Glutamatergic neuron (in vitro differentiated cells): ENCODE results near the gene NOP16. TPM values are rescaled to one million over a fixed set of nuclear protein-coding genes. Genes with fewer than 3 reads are reported as not detected.

Experiments used
- DNase-seq: peaks from one replicate; pipeline ENCODE4 v3.0.0; 2022
- H3K27ac Mint-ChIP-seq: one replicate; pipeline ENCODE4 v1.8.0; 2020; ENCODE audit warnings: mild to moderate bottlenecking, mixed read lengths, inconsistent platforms; ENCODE audit not compliant: unreplicated experiment
- H3K27me3 Mint-ChIP-seq: one replicate; pipeline ENCODE4 v1.8.0; 2020; ENCODE audit warnings: mild to moderate bottlenecking, moderate library complexity, mixed read lengths, inconsistent platforms; ENCODE audit not compliant: unreplicated experiment
- H3K36me3 Mint-ChIP-seq: one replicate; pipeline ENCODE4 v1.8.0; 2020; ENCODE audit warnings: mild to moderate bottlenecking, mixed read lengths, inconsistent platforms; ENCODE audit not compliant: unreplicated experiment
- H3K4me1 Mint-ChIP-seq: one replicate; pipeline ENCODE4 v1.8.0; 2020; ENCODE audit warnings: mild to moderate bottlenecking, low read depth, mixed read lengths, inconsistent platforms; ENCODE audit not compliant: unreplicated experiment
- H3K4me3 Mint-ChIP-seq: one replicate; pipeline ENCODE4 v1.8.0; 2020; ENCODE audit warnings: mild to moderate bottlenecking, mixed read lengths, inconsistent platforms; ENCODE audit not compliant: unreplicated experiment
- H3K9me3 Mint-ChIP-seq: one replicate; pipeline ENCODE4 v1.8.0; 2020; ENCODE audit warnings: mild to moderate bottlenecking, moderate library complexity, mixed read lengths, inconsistent platforms; ENCODE audit not compliant: unreplicated experiment
- total RNA-seq: library from RNA; stranded (reverse); fragmentation: NEBNext Ultra II Directional; extraction: Animal tissue kit (Norgen Biotek cat#: 25700); gene quantifications from one replicate; pipeline ENCODE4 v1.2.1, GENCODE V29; 2021; ENCODE audit not compliant: unreplicated experiment
- TF ChIP-seq, protein P1 (sequence below): fragments of 200-600 bp; sonication (generic); IDR thresholded peaks from one replicate; pipeline ENCODE4 v1.5.0; 2021; ENCODE audit not compliant: partially characterized antibody, unreplicated experiment

NOP16 gene
- total RNA-seq, 1 donor from 2014 or later: 18.6 TPM

GRCh38 chr5:176365351-176366231 is 22.8 kb downstream of the NOP16 start, which contains the start of gene ARL10:
TSS of gene ARL10 (plus strand) at chr5:176365487. CDS start at chr5:176365564, 77 bp downstream.
- Mint-ChIP-seq H3K4me3 (peak within 1 kb of the TSS; percentile 77), H3K36me3 (peaks cover 8% of the 10 kb centered on the region), H3K4me1 (peaks cover 11% of the 10 kb centered on the region), H3K27me3 (peaks cover 13% of the 10 kb centered on the region), H3K9me3 (peaks cover 9% of the 10 kb centered on the region), H3K27ac (peak within 1 kb of the TSS; percentile 48)
- peak; percentile 74 for DNase-seq
- TF ChIP-seq, protein P1, sequence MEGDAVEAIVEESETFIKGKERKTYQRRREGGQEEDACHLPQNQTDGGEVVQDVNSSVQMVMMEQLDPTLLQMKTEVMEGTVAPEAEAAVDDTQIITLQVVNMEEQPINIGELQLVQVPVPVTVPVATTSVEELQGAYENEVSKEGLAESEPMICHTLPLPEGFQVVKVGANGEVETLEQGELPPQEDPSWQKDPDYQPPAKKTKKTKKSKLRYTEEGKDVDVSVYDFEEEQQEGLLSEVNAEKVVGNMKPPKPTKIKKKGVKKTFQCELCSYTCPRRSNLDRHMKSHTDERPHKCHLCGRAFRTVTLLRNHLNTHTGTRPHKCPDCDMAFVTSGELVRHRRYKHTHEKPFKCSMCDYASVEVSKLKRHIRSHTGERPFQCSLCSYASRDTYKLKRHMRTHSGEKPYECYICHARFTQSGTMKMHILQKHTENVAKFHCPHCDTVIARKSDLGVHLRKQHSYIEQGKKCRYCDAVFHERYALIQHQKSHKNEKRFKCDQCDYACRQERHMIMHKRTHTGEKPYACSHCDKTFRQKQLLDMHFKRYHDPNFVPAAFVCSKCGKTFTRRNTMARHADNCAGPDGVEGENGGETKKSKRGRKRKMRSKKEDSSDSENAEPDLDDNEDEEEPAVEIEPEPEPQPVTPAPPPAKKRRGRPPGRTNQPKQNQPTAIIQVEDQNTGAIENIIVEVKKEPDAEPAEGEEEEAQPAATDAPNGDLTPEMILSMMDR: no peak

- TF ChIP-seq, protein P1: no peak
- Mint-ChIP-seq H3K4me3 (peak overlapping the region; percentile 71), H3K9me3 (peaks cover 9% of the 10 kb centered on the region), H3K27ac (peak overlapping the region; percentile 48), H3K27me3 (peaks cover 13% of the 10 kb centered on the region), H3K4me1 (peaks cover 12% of the 10 kb centered on the region), H3K36me3 (peaks cover 8% of the 10 kb centered on the region)
- DNase-seq: no peak
Observed at GRCh38 chr5:176364765-176365350, 23.5 kb downstream of the NOP16 start.

DNA sequence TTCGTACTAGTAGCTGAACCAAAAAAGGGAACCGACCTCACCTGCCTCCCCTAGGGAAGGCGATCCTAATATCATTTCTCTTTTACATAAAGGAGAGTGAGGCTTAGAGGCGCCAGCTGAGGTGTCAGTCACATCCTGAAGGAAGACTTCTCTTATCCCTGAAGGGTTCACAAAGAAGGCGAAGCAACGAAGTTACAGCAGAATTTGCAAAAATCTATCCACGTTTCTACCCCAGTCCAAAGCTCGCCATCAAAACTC is 26.2 kb downstream of the NOP16 start:
- TF ChIP-seq, protein P1: no peak
- peak overlapping the region; percentile 100 for H3K27ac Mint-ChIP-seq
- H3K9me3 Mint-ChIP-seq: peaks cover 6% of the 10 kb centered on the region
- DNase-seq: no peak
- H3K4me1 Mint-ChIP-seq: peaks cover 16% of the 10 kb centered on the region
- no peaks in the 10 kb centered on the region for H3K36me3 Mint-ChIP-seq
- peak overlapping the region; percentile 94 for H3K4me3 Mint-ChIP-seq
- peaks cover 8% of the 10 kb centered on the region for H3K27me3 Mint-ChIP-seq

GRCh38 chr5:176361437-176362232 is 26.8 kb downstream of the NOP16 start, which contains the start of gene KIAA1191:
TSS of gene KIAA1191 (minus strand) at chr5:176361764. CDS start at chr5:176359508, 2,256 bp downstream.
- Mint-ChIP-seq H3K4me3 (peak within 1 kb of the TSS; percentile 94), H3K27ac (peak within 1 kb of the TSS; percentile 100), H3K36me3 (no peaks in the 10 kb centered on the region), H3K27me3 (peaks cover 7% of the 10 kb centered on the region), H3K9me3 (peaks cover 4% of the 10 kb centered on the region), H3K4me1 (peaks cover 15% of the 10 kb centered on the region)
- TF ChIP-seq, protein P1: no peak
- DNase-seq: peak; percentile 96
